NT2/D1 (cell line): ENCODE measurements around the gene PSMD1.

Experiments
- YY1 ChIP-seq: IDR thresholded peaks from 2 replicates; pipeline ENCODE4 v1.6.1; 2011; ENCODE audit not compliant: insufficient read length, insufficient read depth
- ZNF274 ChIP-seq: IDR thresholded peaks from 2 replicates; pipeline ENCODE4 v1.6.1; 2011; ENCODE audit warnings: mild to moderate bottlenecking, low read depth, low read length

DNA sequence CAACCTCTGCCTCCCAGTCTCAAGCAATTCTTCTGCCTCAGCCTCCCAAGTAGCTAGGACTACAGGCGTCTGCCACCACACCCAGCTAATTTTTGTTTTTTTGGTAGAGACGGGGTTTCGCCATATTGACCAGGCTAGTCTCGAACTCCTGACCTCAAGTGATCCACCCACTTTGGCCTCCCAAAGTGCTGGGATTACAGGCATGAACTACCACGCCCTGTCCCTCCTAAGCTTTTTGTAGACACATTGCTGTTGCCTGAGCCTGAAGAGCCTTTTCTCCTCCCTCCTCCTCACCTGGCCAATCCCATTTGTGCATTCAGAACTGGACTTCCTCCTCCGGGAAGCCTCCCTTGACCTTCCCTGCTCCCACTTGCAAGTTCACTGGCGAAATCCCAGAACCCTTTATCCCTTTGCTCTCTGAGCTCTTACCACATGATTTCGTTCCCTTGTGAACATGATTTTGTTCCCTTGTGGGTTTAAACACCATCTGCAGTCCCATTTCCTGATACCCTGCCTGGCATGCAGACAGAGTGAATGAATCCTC lies 16.8 kb upstream of the PSMD1 start:
- TF ChIP-seq ZNF274 = no peak
- TF ChIP-seq YY1 = no peak
